Measurements from ENCODE around the gene SMURF1.

Gene SMURF1

DNA sequence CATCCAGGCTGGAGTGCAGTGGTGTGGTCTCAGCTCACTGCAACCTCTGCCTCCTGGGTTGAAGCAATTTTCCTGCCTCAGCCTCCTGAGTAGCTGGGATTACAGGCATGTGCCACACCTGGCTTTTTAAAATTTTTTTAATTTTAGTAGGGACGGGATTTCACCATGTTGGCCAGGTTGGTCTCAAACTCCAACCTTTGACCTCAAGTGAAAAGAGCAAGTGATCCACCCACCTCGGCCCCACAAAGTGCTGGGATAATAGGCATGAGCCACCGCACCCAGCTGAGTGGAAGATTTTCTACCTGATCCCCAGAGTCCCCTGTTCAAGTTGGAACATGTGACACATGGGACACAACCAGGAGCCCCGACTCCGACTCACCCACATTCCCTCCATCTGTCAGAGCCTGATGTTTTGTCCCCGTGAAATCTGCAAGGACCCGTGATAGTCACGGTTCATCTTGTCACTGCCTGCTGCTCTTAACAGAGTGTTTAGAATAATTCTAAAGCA lies 104.5 kb downstream of the SMURF1 start:
- no peaks in the 10 kb centered on the region for H3K27me3 ChIP-seq (ENCODE audit: insufficient read depth, low read length)
- no peaks in the 10 kb centered on the region for H3K4me1 ChIP-seq (ENCODE audit: insufficient read depth, low read length, severe bottlenecking)
- no peaks in the 10 kb centered on the region for H3F3A ChIP-seq (ENCODE audit: insufficient read depth, low read length)
- H3K9me3 ChIP-seq (ENCODE audit: low read length) = no peaks in the 10 kb centered on the region
- H3K9ac ChIP-seq (ENCODE audit: low read length) = no peak overlapping the region
- peaks cover 94% of the 10 kb centered on the region for H3K36me3 ChIP-seq (ENCODE audit: insufficient read depth, low read length)
- H3K27ac ChIP-seq (ENCODE audit: low read depth, low read length, poor library complexity, severe bottlenecking) = no peak overlapping the region
- no peak overlapping the region for H3K4me2 ChIP-seq (ENCODE audit: low read length)
- H3K79me2 ChIP-seq (ENCODE audit: insufficient read depth, low read length) = no peaks in the 10 kb centered on the region
- no peaks in the 10 kb centered on the region for H4K20me1 ChIP-seq (ENCODE audit: insufficient read depth, low read length)
- TF ChIP-seq EZH2 (IDR thresholded peaks at IDR 0.05; ENCODE audit: borderline replicate concordance, low read length) = no peak
- TF ChIP-seq, protein P1, sequence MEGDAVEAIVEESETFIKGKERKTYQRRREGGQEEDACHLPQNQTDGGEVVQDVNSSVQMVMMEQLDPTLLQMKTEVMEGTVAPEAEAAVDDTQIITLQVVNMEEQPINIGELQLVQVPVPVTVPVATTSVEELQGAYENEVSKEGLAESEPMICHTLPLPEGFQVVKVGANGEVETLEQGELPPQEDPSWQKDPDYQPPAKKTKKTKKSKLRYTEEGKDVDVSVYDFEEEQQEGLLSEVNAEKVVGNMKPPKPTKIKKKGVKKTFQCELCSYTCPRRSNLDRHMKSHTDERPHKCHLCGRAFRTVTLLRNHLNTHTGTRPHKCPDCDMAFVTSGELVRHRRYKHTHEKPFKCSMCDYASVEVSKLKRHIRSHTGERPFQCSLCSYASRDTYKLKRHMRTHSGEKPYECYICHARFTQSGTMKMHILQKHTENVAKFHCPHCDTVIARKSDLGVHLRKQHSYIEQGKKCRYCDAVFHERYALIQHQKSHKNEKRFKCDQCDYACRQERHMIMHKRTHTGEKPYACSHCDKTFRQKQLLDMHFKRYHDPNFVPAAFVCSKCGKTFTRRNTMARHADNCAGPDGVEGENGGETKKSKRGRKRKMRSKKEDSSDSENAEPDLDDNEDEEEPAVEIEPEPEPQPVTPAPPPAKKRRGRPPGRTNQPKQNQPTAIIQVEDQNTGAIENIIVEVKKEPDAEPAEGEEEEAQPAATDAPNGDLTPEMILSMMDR (IDR thresholded peaks at IDR 0.05; ENCODE audit: low read length) = no peak
- no peak overlapping the region for H3K4me3 ChIP-seq (ENCODE audit: low read depth, low read length, poor library complexity, severe bottlenecking)
- no peaks in the 10 kb centered on the region for H3K9me2 ChIP-seq (ENCODE audit: low read depth, low read length)
- no peak overlapping the region for H2AFZ ChIP-seq (ENCODE audit: low read length)

DNA sequence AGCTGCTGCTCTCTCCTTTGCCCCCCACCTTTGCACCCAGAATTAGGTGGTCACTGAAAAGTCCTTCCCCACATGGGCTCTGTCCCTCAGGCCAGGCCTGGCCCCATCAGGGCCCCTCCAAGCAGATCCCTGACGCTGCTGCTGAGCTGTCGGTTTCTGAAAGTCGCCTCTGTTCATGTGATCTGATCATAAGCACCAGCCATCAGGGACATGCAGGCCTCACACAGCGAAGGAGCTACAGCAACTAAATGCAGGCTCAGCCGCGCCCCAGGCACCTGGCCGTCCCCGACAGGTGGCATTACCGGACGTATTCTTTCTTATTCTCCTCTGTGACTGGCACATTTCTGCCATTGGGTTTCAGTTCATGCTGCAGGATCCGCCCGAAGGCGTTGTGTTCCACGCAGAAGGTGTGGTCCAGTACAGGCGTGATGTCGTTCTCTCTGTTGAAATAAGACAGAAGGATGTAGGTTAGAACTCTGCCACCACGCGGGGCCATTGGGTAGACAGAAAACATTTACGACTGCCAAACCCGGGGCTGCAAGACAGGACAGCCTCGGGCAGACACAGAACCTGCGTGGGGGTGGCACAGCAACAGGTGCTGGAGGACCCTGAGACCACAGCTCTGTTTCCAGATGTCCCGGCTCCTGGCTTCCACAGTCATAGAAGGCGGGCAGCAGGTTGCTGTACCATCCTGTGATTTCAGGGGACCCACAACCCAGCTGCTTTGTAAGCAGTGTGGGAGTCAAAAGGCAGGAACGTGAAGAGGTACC lies 105.6 kb downstream of the SMURF1 start:
- no peaks in the 10 kb centered on the region for H3K9me3 ChIP-seq (ENCODE audit: low read length)
- no peak overlapping the region for H3K27ac ChIP-seq (ENCODE audit: low read depth, low read length, poor library complexity, severe bottlenecking)
- no peak for TF ChIP-seq EZH2 (IDR thresholded peaks at IDR 0.05; ENCODE audit: borderline replicate concordance, low read length)
- TF ChIP-seq, protein P1 (IDR thresholded peaks at IDR 0.05; ENCODE audit: low read length) = no peak
- no peaks in the 10 kb centered on the region for H3K79me2 ChIP-seq (ENCODE audit: insufficient read depth, low read length)
- H3K4me1 ChIP-seq (ENCODE audit: insufficient read depth, low read length, severe bottlenecking) = no peaks in the 10 kb centered on the region
- no peak overlapping the region for H3K4me3 ChIP-seq (ENCODE audit: low read depth, low read length, poor library complexity, severe bottlenecking)
- no peak overlapping the region for H3K4me2 ChIP-seq (ENCODE audit: low read length)
- H3K27me3 ChIP-seq (ENCODE audit: insufficient read depth, low read length) = no peaks in the 10 kb centered on the region
- H2AFZ ChIP-seq (ENCODE audit: low read length) = no peak overlapping the region
- peaks cover 94% of the 10 kb centered on the region for H3K36me3 ChIP-seq (ENCODE audit: insufficient read depth, low read length)
- H3K9me2 ChIP-seq (ENCODE audit: low read depth, low read length) = no peaks in the 10 kb centered on the region
- no peak overlapping the region for H3K9ac ChIP-seq (ENCODE audit: low read length)
- no peaks in the 10 kb centered on the region for H4K20me1 ChIP-seq (ENCODE audit: insufficient read depth, low read length)
- H3F3A ChIP-seq (ENCODE audit: insufficient read depth, low read length) = no peaks in the 10 kb centered on the region

DNA sequence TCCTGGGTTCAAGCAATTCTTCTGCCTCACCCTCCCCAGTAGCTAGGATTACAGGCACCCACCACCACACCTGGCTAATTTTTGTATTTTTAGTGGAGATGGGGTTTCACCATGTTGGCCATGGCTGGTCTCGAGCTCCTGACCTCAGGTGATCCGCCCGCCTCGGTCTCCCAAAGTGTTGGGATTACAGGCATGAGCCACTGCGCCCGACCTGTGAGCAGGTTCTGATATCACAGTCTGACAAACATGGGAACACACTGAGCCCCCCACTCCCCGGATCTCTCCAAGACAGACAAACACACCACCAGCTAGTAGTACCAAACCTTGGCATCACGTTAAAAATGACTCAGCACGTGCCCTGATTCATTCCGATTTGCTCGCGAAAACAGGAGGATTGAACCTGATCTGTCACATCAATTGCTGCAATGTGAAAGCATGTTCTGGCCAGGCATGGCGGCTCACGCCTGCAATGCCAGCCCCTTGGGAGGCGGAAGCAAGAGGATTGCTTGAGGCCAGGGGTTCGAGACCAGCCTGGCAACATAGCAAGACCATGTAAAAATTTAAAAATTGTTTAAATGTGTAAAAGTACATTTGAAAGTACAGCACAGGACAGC lies 106.5 kb downstream of the SMURF1 start:
- H3K79me2 ChIP-seq (ENCODE audit: insufficient read depth, low read length) = no peaks in the 10 kb centered on the region
- H3K36me3 ChIP-seq (ENCODE audit: insufficient read depth, low read length) = peaks cover 93% of the 10 kb centered on the region
- no peaks in the 10 kb centered on the region for H3K9me3 ChIP-seq (ENCODE audit: low read length)
- no peak overlapping the region for H3K27ac ChIP-seq (ENCODE audit: low read depth, low read length, poor library complexity, severe bottlenecking)
- no peak for TF ChIP-seq EZH2 (IDR thresholded peaks at IDR 0.05; ENCODE audit: borderline replicate concordance, low read length)
- TF ChIP-seq, protein P1 (IDR thresholded peaks at IDR 0.05; ENCODE audit: low read length) = no peak
- no peaks in the 10 kb centered on the region for H3K9me2 ChIP-seq (ENCODE audit: low read depth, low read length)
- no peaks in the 10 kb centered on the region for H3F3A ChIP-seq (ENCODE audit: insufficient read depth, low read length)
- H3K4me1 ChIP-seq (ENCODE audit: insufficient read depth, low read length, severe bottlenecking) = no peaks in the 10 kb centered on the region
- H2AFZ ChIP-seq (ENCODE audit: low read length) = no peak overlapping the region
- no peak overlapping the region for H3K9ac ChIP-seq (ENCODE audit: low read length)
- no peak overlapping the region for H3K4me3 ChIP-seq (ENCODE audit: low read depth, low read length, poor library complexity, severe bottlenecking)
- H3K27me3 ChIP-seq (ENCODE audit: insufficient read depth, low read length) = no peaks in the 10 kb centered on the region
- no peaks in the 10 kb centered on the region for H4K20me1 ChIP-seq (ENCODE audit: insufficient read depth, low read length)
- no peak overlapping the region for H3K4me2 ChIP-seq (ENCODE audit: low read length)
